ENCODE results near the gene CCDC59.

Gene CCDC59

DNA sequence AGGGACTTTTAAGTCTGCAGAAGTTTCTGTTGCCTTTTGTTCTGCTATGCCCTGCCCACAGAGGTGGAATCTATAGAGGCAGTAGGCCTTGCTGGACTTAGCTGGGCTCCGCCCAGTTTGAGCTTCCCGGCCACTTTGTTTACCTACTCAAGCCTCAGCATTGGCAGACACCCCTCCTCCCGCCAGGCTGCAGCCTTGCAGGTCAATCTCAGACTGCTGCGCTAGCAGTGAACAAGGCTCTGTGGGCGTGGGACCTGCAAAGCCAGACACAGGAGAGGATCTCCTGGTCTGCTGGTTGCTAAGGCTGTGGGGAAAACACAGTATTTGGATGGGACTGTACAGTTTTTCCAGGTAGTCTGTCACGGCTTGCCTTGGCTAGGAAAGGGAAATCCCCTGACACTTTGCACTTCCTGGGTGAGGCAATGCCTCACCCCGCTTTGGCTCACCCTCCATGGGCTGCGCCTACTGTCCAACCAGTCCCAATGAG, 43.7 kb downstream of the CCDC59 start:
- DNase-seq = no peak

All from activated CD8-positive, alpha-beta memory T cell treated with anti-CD3 and anti-CD28 coated beads, Interleukin-2, amount 50 U/mL, for 48 hours (primary cell).